Stimulated activated CD8-positive, alpha-beta memory T cell treated with anti-CD3 and anti-CD28 coated beads, Interleukin-12 subunit alpha, Interleukin-12 subunit beta, amount 100 ng/mL, for 4 hours (primary cell): ENCODE data around the gene GOLIM4.
"Not testable (repeated sequence)": the region's sequence is repeated elsewhere in the genome, so short reads cannot be mapped to it uniquely, and the experiment has no call there.

Experiments
- DNase-seq: peaks from one replicate; pipeline ENCODE4 v3.0.0-alpha.2; 2020; ENCODE audit warnings: low read depth

Gene GOLIM4

DNA sequence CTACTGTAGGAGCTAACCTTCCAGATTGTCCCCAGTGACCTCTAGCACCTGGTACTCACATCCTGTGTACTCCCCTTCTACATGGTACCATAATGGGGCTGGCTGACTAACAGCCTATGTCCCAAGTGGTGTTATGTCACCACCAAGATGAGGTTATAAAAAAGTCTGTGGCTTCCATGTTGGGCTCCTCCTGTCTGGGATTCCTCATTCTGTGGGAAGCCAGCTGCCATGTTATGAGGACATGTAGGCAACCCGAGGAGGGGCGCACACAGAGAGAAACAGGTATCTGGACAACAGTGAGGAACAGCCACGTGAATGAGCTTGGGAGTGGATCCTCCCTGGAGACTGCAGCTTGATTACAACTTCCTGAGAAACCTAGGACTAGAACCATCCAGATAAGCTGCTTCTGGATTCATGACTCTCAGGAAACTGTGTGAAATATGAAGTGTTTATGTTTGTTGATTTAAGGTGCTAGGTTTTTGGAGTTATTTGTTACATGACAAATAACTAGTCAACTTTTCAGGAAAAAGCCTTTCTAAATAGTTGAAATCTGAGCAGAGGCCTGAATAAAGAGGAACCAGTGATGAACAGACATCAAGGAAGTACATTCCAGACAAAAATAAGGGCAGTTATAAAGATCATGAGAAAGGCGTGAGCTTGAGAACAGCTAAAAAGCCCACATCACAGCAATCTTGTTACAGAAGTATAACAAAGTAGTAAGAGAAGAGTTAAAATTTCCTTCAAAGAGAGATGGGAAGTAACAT, 21.7 kb downstream of the GOLIM4 start:
- no peak for DNase-seq

DNA sequence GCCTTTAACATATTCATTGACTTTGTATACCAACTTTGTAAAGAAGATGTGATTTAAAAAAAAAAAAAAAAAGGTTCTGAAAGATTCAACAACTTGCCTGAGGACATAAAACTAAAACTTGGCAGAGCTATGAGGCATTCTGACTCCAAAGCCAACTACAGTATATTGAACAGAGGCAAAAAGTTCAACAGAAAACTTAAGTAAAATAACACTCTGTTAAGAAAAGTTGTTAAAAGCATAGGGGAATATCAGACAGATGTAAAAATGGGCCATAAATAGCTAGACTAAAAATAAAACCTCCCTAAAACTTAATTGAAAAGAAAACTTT, 23.4 kb downstream of the GOLIM4 start:
- DNase-seq = no peak

DNA sequence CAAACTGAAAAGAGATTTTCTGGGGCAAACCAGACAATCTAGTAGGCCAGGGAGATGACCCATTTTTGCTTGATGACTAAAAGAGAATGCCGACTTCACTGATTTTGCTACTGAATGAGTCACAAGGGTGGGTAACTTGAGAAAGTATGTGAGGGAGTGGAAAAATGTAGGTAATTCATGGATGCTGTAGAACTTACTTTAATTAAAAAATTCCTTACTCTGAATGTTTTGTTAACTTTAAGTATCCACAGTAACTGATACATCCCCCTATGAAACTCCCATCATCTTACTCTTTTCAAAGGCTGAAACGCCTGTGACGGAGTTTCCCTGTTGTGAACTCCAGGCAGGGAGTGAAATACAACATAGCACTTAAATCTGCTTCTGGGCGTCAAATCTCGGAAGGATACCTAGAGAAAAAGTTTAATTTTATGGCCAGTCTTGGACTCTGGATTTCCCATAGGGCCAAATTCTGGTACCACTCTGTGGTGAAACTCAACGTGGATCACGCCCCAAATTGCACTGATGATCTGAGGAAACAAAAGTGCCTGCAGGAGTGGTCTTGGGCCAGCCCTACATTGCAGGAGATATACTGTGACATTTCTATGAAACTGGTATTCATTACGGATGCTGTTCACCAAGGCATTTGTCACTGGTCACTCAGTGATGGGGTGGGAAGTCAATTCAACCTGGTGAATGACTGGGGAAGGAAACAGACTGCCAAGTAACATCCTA, 24.0 kb downstream of the GOLIM4 start:
- DNase-seq = no peak

DNA sequence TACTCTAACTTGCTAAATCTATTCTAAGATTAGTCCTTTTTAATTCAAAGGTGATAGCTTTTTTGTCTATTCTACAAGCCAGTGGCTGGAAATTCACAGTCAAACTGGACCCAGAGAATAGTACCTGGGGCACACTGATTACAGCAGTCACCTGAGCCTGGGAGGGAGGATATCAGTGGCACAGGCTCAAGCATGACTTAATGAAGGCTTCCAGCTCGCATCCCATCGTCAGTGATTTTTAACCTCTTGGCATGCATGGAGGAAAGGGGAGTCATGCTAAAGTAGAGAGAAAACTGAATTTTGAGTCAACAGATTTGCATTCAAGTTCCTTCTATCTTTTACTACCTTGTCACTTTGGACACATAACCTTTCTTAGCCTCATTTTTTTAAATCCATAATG, 24.8 kb downstream of the GOLIM4 start:
- DNase-seq = no peak

DNA sequence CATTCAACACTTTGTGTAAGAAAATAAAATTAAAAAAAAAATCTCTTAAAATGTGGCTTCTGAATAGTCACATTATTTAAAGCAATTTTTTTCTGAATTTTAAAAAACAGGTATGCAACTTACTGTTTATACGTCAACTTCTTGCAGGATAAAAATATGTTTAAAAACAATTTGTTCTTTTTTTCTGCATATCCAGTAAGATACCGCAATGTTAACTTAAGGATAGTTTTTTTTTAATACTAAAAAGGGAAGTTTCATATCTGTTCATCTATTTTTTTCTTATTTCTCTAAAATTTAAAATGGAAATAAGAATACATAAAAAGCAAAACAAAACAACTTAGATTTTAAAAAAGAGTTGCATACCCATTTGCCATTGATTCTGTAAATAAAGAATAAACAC, 27.4 kb downstream of the GOLIM4 start:
- DNase-seq = no peak

DNA sequence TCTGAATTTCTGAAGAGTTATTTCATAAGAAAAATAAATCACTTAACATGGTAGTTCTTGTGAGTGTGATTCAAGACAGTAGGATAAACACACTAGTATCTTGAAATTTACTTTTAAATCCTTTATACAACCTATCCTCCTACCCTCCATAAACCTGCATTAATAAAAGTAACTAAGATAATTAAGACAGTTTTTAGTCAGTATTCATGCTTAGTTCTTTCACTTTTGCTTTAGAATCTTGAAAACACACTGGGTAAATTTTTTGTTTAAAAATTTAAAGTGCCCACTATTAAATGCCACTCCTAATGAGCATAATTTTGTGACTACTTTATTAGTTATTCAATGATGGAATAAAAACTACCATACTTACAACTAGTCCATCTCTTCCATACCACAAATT, 28.8 kb downstream of the GOLIM4 start:
- DNase-seq = no peak

DNA sequence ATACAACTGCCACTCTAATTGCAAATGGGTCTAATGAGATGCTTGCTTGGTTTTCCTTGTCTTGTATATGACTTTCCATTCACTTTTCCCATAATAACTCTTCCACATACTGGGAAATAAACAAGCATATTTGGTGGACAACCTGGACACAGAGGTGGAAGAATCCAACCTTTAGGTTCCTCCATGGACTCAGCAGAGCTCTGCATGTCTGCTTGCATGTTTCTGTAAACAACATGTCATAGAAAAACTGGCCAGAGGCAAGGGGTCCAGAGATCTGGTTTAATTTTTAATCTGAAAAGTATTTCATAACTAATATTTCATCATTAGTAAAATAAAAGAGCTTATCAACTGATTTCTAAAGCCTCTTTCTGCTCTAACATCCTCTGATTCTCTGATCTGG, 30.2 kb downstream of the GOLIM4 start:
- no peak for DNase-seq

DNA sequence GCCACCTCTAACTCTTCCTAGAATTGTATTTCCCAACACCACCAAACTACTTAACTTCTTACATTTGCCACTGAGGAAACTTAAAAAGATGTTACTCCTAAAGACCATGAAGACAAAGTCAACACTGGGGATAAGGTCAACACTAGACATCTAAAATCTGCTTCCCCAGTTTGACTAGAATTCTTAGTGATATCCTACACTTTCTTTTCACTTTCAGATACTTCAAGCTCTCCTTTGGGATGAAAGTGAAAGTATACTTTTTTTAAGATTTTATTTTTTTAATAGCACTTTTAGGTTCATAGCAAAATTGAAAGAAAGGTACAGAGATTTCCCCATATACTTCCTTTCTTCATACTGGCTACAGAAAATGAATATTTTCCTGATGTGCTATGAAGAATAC, 32.6 kb downstream of the GOLIM4 start:
- no peak for DNase-seq

DNA sequence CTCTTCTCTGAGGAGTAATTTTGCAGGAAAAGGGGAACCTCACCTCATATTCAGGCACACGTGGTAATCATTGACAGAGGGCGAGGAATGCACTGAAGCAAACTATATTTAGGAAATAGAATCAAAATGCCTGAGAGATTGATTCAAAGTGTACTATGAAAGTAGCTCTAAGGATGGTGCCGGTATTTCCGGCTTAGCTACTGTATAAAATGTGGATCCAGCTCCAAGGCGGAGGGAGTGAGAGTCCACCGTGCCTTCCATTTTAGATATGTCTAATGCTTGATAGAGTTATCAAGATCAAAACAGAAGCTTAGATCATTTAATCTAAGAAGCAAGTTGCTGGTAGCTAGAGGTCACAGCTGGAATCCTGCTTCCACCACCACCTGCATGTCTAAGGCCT, 33.0 kb downstream of the GOLIM4 start:
- no peak for DNase-seq

DNA sequence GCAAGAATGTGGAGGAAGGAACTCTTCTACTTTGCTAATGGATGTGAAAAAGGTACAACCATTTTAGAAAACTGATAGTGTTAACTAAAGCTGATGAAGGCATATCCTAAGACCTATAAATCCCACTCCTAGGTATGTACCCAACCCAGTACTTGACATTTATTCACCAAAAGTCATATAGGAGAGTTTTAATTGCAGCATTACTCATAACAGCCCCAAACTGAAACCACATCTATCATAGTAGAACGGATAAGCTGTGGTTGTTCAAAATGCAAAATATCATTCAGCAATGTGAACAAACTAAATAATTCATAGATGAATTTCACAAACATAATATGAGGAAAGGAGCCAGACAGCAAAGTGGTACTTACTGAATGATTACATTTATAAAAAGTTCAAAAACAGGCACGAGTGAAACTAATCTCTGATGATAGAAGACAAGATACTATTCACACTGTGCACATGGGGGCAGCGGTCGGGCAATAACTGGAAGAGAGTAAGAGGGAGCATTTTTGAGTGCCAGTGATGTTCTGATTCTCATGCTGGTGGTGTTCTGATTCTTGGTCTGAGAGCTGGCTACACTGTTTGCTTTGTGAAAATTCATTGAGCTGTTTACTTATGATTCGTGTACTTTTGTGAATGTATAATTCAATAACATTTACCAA, 34.3 kb downstream of the GOLIM4 start:
- no peak for DNase-seq

DNA sequence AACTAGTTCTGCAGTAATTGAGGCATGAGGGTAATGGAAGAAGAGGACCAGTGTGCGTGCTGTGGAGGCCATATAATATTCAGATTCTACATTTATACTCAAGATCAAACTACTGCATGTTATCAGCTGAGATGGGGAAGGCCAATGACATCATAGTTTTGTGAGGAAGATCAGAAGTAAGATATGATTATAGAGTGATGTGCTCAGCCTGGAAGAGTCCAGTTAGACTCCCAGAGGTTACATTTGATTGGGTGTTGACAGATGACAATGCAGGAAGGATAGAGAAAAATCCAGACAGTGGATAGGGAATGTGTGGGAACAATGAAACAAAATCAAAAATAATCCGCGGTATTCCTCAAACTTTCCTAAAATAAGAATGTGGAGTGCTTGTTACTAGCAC, 35.4 kb downstream of the GOLIM4 start:
- no peak for DNase-seq

DNA sequence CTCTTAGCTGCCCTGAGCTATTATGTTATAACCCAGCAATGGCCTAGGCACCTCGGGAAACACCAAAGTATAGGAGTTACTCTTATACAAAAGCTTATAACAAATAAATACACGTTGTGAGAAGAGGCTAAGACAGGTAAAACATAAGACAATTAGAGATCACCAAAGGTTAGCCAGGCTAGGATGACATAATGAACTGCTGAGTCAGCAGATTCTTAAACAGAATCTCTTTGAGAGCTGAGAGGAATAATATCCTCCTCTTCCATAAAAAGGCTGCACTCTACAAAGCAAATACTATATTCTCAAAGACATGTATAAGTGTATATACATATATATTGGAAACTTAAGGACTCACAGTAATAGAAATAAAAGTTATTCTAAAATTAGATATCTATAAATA, 37.2 kb downstream of the GOLIM4 start:
- no peak for DNase-seq

DNA sequence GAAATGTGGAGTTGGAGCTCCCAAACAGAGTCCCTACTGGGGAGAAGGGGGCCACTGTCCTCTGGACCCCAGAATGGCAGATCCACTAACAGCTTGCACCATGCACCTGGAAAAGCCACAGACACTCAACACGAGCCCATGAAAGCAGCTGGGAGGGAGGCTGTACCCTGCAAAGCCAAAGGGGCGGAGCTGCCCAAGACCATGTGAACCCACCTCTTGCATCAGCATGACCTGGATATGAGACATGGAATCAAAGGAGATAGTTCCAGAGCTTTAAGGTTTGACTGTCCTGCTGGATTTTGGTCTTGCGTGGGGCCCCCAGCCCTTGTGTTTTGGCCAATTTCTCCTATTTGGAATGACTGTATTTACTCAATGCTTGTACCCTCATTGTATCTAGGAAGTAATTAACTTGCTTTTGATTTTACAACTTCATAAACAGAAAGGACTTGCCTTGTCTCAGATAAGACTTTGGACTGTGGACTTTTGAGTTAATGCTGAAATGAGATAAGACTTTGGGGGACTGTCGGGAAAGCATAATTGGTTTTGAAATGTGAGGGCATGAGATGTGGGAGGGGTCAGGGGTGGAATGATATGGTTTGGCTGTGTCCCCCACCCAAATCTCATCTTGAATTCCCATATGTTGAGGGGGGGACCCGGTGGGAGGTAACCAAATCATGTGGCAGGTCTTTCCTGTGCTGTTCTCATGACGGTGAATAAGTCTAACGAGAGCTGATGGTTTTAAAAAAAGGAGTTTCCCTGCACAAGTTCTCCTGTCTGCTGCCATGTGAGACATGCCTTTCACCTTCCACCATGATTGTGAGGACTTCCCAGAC, 39.1 kb downstream of the GOLIM4 start:
- not testable (repeated sequence) for DNase-seq

DNA sequence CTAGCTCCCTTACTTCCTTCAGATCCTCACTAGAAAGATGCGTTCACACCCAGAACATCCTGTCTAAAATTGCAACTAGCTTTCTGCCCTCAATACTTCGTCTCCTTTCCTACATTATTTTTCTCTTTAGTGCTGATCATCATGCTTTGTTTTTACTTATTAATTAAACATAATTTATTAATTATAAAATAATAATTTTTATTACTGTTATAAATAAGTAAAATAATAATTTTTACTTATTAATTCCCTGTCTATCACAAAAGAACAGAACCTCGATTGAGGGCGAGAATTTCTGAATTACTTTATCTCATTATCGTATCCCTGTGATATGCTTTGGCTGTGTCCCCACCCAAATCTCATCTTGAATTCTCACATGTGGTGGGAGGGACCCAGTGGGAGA, 41.3 kb downstream of the GOLIM4 start:
- no peak for DNase-seq

DNA sequence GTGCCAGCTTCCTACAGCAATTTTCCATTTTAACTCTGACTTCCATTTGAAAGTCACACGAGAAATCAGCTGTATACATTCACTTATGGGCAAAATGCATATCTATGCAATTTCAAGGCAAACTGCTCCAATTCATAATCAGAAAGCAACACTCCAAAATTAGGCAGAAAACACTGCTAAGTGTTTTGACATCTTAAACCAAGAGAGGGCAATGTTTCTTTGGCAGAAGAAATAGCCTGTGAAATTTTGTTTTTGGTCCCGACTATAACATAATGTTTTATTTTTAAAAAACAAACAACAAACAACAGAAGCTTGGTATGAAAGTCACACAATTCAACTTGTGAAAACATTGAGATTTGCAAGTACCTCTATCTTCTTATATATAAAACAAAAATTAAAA, 42.6 kb downstream of the GOLIM4 start:
- DNase-seq = no peak

DNA sequence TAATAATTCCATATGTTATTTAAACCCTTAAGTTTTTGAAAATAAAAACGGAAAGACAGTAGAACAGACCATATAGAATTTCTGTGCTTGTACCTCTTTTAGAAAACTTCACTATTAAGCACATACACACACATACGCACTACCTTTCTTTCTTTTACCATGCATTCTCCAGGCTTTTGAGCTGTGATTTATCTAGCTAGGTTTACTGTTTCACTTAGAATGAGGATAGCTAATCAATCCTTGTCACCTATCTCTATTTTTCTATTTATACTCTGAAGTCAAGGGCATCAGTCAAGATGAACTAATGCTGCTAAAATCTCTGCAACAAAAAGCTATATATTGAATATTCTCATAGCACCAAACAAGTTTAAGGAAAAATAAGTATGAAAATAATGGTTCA, 43.2 kb downstream of the GOLIM4 start:
- no peak for DNase-seq

DNA sequence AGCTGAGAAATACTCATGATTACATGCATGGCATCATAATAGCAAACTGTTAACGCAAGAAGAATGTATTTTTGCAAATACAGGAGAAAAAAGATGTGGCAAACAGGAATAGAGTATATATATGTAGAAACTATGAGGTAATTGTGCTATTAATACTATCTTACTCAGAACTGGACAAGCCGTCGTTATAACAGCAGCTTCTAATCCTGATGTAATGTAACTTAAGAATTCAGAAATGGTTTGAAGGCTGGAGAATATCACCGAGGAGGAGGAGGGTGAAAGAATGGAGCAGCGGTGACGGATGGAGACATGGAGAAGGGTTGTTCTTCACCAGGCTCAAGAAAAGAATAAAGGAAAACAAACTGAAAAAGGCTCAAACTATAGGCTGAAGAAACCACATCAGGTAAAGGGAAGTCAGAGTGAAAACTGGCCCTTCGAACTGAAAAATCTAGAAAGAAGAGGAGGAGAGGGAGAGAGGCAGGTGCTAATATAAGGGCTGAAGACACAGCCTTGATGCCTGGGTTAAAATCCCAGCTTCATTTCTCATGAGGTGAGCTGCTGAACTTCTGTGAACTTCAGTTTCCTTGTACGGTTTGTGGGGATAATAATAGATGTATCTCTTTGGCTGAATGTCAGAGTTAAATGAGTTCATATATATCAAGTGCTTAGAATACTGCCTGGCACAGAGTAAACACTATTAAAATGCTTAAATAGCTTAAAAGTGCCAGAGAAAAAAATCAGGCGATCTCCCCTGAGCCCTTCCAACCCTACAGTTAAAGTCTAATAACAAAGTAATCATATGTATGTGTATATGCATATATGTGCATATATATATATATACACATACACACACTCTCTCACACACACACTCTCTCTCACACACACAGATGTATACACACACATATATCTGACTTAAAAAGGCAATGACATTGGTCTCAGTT, 43.9 kb downstream of the GOLIM4 start:
- no peak for DNase-seq

DNA sequence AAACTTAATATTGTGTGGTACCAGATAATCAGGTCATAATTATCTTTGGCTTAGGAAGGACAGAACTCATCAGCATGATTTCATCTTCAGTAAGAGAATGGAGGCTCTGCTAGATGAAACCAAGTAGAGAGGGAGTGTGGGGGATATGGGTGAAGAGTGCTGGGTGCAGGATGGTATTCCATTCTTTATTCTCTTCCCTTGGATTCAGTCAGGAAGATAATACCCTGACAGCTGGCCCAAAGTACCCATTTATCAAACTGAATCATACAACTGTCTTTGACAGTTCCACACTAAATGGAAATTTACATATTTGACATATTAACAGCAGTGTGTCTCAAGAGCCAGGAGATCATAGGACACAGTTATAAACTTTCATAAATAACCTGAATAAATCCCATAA, 44.7 kb downstream of the GOLIM4 start:
- DNase-seq = no peak

DNA sequence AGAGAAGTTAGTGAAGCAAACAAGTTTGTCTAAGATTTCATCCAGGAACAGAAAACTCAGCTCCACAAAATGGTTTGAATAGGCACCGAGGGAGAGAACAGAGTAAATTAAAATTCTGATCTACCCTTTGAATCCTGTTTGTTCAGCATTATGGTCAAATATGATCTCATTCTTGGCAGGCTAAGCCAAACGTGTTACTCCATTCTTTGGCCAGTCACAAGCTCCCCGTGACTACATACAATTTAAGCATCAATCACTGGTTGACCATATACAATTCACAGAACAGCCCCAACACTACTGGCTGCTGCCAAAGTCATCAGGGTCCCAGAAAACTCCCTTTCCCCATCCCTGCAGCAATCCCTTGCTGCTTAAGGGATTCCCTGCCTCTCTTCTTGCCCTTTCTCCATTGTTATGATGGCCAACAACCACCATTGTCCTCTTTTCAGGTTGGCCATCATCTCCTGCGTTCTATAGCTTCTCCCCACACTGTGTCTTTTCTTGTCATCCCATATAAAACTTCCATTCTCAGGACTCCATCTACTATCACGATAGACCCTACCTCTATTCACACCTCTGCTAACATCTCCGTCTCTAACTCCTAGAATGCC, 46.3 kb downstream of the GOLIM4 start:
- DNase-seq = no peak

DNA sequence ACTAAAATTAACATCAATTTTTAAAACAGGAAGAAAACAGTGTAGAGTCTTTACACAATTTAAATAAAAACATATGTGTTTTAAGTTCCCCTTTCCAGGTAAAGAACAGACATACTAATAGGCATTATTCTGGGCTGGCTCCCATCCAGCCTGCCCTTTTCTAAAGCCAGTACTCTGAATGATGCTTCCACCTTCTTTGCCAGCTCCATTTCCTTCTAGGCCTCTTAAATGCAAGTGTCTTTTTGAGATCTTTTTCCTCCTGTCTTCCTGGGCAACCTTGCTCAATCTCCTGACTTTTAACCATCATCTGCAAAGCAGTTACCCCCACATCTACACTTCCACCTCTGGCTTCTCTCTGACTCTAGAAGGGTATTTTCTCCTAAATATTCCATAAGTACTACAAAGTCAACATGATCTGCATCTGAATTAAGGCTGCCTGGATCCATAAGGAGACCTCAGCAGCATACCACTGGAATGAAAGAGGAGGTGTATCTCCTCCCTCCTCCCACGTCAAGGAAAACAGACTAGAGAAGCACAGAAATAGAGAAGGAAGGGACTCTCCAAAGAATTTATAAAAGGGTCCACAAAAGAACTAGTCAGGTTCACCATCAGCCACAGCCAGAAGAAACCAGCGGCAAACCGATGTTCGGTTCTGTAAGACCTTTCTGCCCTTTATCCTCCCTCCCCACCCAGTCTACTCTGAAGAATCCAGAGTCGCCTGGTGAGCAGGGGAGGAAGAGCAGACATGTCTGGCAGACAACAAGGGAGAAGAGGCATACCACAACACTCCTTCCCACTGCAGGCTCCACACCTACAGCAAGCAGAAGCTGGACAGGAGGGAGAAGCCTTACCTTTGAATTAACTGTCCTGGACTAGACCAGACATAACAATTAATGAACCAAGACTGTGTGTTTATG, 47.1 kb downstream of the GOLIM4 start:
- DNase-seq = no peak
